HEK293T (cell line): ENCODE measurements around the gene TMEM86B.

Experiments used
- CTCF ChIA-PET: fragments of 350-600 bp; formaldehyde crosslinking; extraction: SDS; loops from one replicate; lab custom pipeline; 2021; ENCODE audit warnings: antibody characterized with exemption, inconsistent platforms; lab: Yijun Ruan, JAX
- POLR2A ChIA-PET: fragments of 350-600 bp; formaldehyde crosslinking; extraction: SDS; loops from one replicate; lab custom pipeline; 2020; ENCODE audit warnings: antibody characterized with exemption, inconsistent platforms; lab: Yijun Ruan, JAX
- DNase-seq: peaks from one replicate; pipeline ENCODE4 v3.0.0; 2012; ENCODE audit warnings: mixed read lengths; ENCODE audit errors: extremely low spot score
- ARNT ChIP-seq: fragments of 450-650 bp; IDR thresholded peaks from 2 replicates; pipeline ENCODE4 v1.6.1; 2017; ENCODE audit warnings: mild to moderate bottlenecking
- BHLHE40 ChIP-seq: fragments of 450-650 bp; IDR thresholded peaks from 2 replicates; pipeline ENCODE4 v1.6.1; 2016; ENCODE audit warnings: mild to moderate bottlenecking, moderate library complexity, borderline replicate concordance
- CTBP1 ChIP-seq: fragments of 450-650 bp; IDR thresholded peaks from 2 replicates; pipeline ENCODE4 v1.6.1; 2016; ENCODE audit warnings: borderline replicate concordance
- ELF4 ChIP-seq: fragments of 450-650 bp; IDR thresholded peaks from 2 replicates; pipeline ENCODE4 v1.6.1; 2017; ENCODE audit warnings: antibody characterized with exemption
- FOXA1 ChIP-seq: fragments of 450-650 bp; IDR thresholded peaks from 2 replicates; pipeline ENCODE4 v1.6.1; 2016; ENCODE audit warnings: mild to moderate bottlenecking
- FOXK2 ChIP-seq: fragments of 450-650 bp; IDR thresholded peaks from 2 replicates; pipeline ENCODE4 v1.6.1; 2016; ENCODE audit warnings: mild to moderate bottlenecking
- FOXM1 ChIP-seq: fragments of 450-650 bp; IDR thresholded peaks from 2 replicates; pipeline ENCODE4 v1.6.1; 2017; ENCODE audit warnings: mild to moderate bottlenecking, borderline replicate concordance
- HDGF ChIP-seq: fragments of 450-650 bp; IDR thresholded peaks from 2 replicates; pipeline ENCODE4 v1.6.1; 2017; ENCODE audit warnings: antibody characterized with exemption, borderline replicate concordance
- L3MBTL2 ChIP-seq: fragments of 450-650 bp; conservative IDR thresholded peaks from 2 replicates; pipeline ENCODE4 v1.6.1; 2016; ENCODE audit warnings: mild to moderate bottlenecking
- LEF1 ChIP-seq: fragments of 450-650 bp; IDR thresholded peaks from 2 replicates; pipeline ENCODE4 v1.6.1; 2017; ENCODE audit warnings: mild to moderate bottlenecking, borderline replicate concordance
- NFRKB ChIP-seq: fragments of 450-650 bp; IDR thresholded peaks from 2 replicates; pipeline ENCODE4 v1.6.1; 2016; ENCODE audit warnings: mild to moderate bottlenecking, moderate library complexity
- PKNOX1 ChIP-seq: fragments of 450-650 bp; IDR thresholded peaks from 2 replicates; pipeline ENCODE4 v1.6.1; 2016
- SP1 ChIP-seq: fragments of 450-650 bp; IDR thresholded peaks from 2 replicates; pipeline ENCODE4 v1.6.1; 2017
- SUZ12 ChIP-seq: fragments of 450-650 bp; IDR thresholded peaks from 2 replicates; pipeline ENCODE4 v1.6.1; 2016; ENCODE audit warnings: mild to moderate bottlenecking
- TARDBP ChIP-seq: fragments of 450-650 bp; IDR thresholded peaks from 2 replicates; pipeline ENCODE4 v1.6.1; 2016
- ZNF384 ChIP-seq: fragments of 450-650 bp; IDR thresholded peaks from 2 replicates; pipeline ENCODE4 v1.6.1; 2016

Gene TMEM86B

GRCh38 chr19:55270172-55270942, 41.8 kb upstream of the TMEM86B start:
- POLR2A ChIA-PET = interaction anchor here (1.5 to 2.1 kb wide), 2 partner anchors 9 to 11 kb away, joined by 5 to 7 read pairs; partner anchors contain the start of gene PPP6R1
- no peak for DNase-seq
- CTCF ChIA-PET = no interaction called here
- TF ChIP-seq L3MBTL2 = no peak
- peak; percentile 81 for TF ChIP-seq TARDBP

- ChIA-PET POLR2A (interaction anchor here (1.5 kb wide), 1 partner anchor 10 kb away, joined by 7 read pairs; the partner anchor contains the start of gene PPP6R1), CTCF (interaction anchor here (0.6 kb wide), 1 partner anchor 1040 kb away, joined by 3 read pairs; no protein-coding TSS in a partner anchor)
- DNase-seq = no peak
- no peak for TF ChIP-seq NFRKB
Observed at GRCh38 chr19:55269299-55269698, 40.7 kb upstream of the TMEM86B start.

- CTCF ChIA-PET = no interaction called here
- POLR2A ChIA-PET = no interaction called here
- TF ChIP-seq BHLHE40 = no peak
- TF ChIP-seq FOXA1 = no peak
- TF ChIP-seq TARDBP = no peak
- TF ChIP-seq ZNF384 = no peak
- TF ChIP-seq FOXM1 = no peak
- TF ChIP-seq SUZ12 = no peak
- TF ChIP-seq NFRKB = no peak
- TF ChIP-seq L3MBTL2 = no peak
- no peak for TF ChIP-seq LEF1
- TF ChIP-seq PKNOX1 = no peak
- TF ChIP-seq SP1 = no peak
- TF ChIP-seq ELF4 = no peak
- TF ChIP-seq FOXK2 = no peak
- no peak for DNase-seq
Observed at GRCh38 chr19:55266840-55267239, 38.3 kb upstream of the TMEM86B start.

- DNase-seq = no peak
- TF ChIP-seq SUZ12 (no peak), PKNOX1 (no peak), FOXM1 (no peak), NFRKB (no peak), HDGF (no peak)
- ChIA-PET CTCF (no interaction called here), POLR2A (no interaction called here)
Observed at GRCh38 chr19:55266404-55266803, 37.8 kb upstream of the TMEM86B start.

GRCh38 chr19:55265723-55266386, 37.3 kb upstream of the TMEM86B start:
- ChIA-PET CTCF (no interaction called here), POLR2A (no interaction called here)
- DNase-seq = no peak
- no peak for TF ChIP-seq FOXK2
- TF ChIP-seq TARDBP = no peak
- TF ChIP-seq CTBP1 = no peak
- TF ChIP-seq FOXM1 = no peak
- no peak for TF ChIP-seq ELF4
- TF ChIP-seq NFRKB = no peak
- TF ChIP-seq HDGF = no peak
- no peak for TF ChIP-seq SP1
- TF ChIP-seq BHLHE40 = no peak
- no peak for TF ChIP-seq LEF1
- no peak for TF ChIP-seq SUZ12
- no peak for TF ChIP-seq ARNT
- no peak for TF ChIP-seq ZNF384
- TF ChIP-seq L3MBTL2 = no peak
- no peak for TF ChIP-seq PKNOX1
- TF ChIP-seq FOXA1 = no peak

GRCh38 chr19:55265173-55265572, 36.6 kb upstream of the TMEM86B start:
- DNase-seq = no peak
- no peak for TF ChIP-seq SUZ12
- TF ChIP-seq L3MBTL2 = no peak
- TF ChIP-seq SP1 = no peak
- no peak for TF ChIP-seq BHLHE40
- TF ChIP-seq NFRKB = no peak
- no peak for TF ChIP-seq HDGF
- TF ChIP-seq FOXK2 = no peak
- TF ChIP-seq LEF1 = no peak
- TF ChIP-seq PKNOX1 = no peak
- TF ChIP-seq CTBP1 = no peak
- TF ChIP-seq ZNF384 = no peak
- TF ChIP-seq ARNT = no peak
- no peak for TF ChIP-seq TARDBP
- TF ChIP-seq ELF4 = no peak
- no peak for TF ChIP-seq FOXM1
- POLR2A ChIA-PET = no interaction called here
- CTCF ChIA-PET = no interaction called here
